ENCODE results near the gene CCNB1IP1.

GRCh38 chr14:20350860-20351259 is 17.8 kb upstream of the CCNB1IP1 start:
- TF ChIP-seq ELF4 (IDR thresholded peaks at IDR 0.05) (no peak), TARDBP (IDR thresholded peaks at IDR 0.05) (no peak), ARNT (IDR thresholded peaks at IDR 0.05) (no peak), HDGF (IDR thresholded peaks at IDR 0.05; ENCODE audit: borderline replicate concordance) (no peak), BHLHE40 (IDR thresholded peaks at IDR 0.05; ENCODE audit: borderline replicate concordance) (no peak), FOXK2 (IDR thresholded peaks at IDR 0.05) (no peak), SUZ12 (IDR thresholded peaks at IDR 0.05) (no peak), FOXA1 (IDR thresholded peaks at IDR 0.05) (no peak)

Data from HEK293T (cell line).